GM12878 (cell line): Measurements from ENCODE around the gene ERFL. TPM values are rescaled to one million over a fixed set of nuclear protein-coding genes. Genes with fewer than 3 reads are reported as not detected.

ENCODE experiments used
- ATF3 ChIP-seq: IDR thresholded peaks from 2 replicates; pipeline ENCODE4 v1.6.1; 2011; ENCODE audit warnings: low read depth, mild to moderate bottlenecking, low read length, moderate library complexity, borderline replicate concordance; ENCODE audit errors: extremely low read depth
- ATF7 ChIP-seq: fragments of 450-650 bp; IDR thresholded peaks from 2 replicates; pipeline ENCODE4 v1.6.1; 2016; ENCODE audit warnings: low read depth, mild to moderate bottlenecking
- CBFB ChIP-seq: IDR thresholded peaks from 2 replicates; pipeline ENCODE4 v1.6.1; 2016; ENCODE audit warnings: antibody characterized with exemption, low read depth
- CHD4 ChIP-seq: fragments of 200-600 bp; sonication (generic); IDR thresholded peaks from 2 replicates; pipeline ENCODE4 v1.6.1; 2016; ENCODE audit warnings: mild to moderate bottlenecking
- EGR1 ChIP-seq, 2 experiments: IDR thresholded peaks; 1 replicate in 1 of 2; 2 replicates in 1 of 2; pipeline ENCODE4 v1.6.1; 2011 to 2012; ENCODE audit warnings: low read depth in 2 of 2, low read length in 2 of 2, borderline replicate concordance in 1 of 2, mild to moderate bottlenecking in 1 of 2, moderate library complexity in 1 of 2
- ELK1 ChIP-seq: IDR thresholded peaks from 2 replicates; pipeline ENCODE4 v1.6.1; 2012; ENCODE audit warnings: low read depth, low read length, improper control_type of control experiment
- EP300 ChIP-seq, 2 experiments: fragments of 150-350 bp in 1 of 2; IDR thresholded peaks; 2 replicates each; pipeline ENCODE4 v1.6.1; 2011 to 2012; ENCODE audit warnings: low read depth in 2 of 2, low read length in 2 of 2, borderline replicate concordance in 1 of 2, improper control_type of control experiment in 1 of 2, inconsistent platforms in 1 of 2; ENCODE audit not compliant: control insufficient read depth in 1 of 2
- ETV6 ChIP-seq, 2 experiments: fragments of 450-650 bp in 1 of 2; IDR thresholded peaks in 1 of 2; conservative IDR thresholded peaks in 1 of 2; 2 replicates each; pipeline ENCODE4 v1.6.1; 2014; ENCODE audit warnings: antibody characterized with exemption in 1 of 2, borderline replicate concordance in 1 of 2, low read depth in 1 of 2, mild to moderate bottlenecking in 1 of 2, moderate library complexity in 1 of 2
- EZH2 ChIP-seq: IDR thresholded peaks from 2 replicates; pipeline ENCODE4 v1.6.1; 2012; ENCODE audit warnings: low read depth, mild to moderate bottlenecking, control low read depth, inconsistent platforms, low read length, borderline replicate concordance; ENCODE audit not compliant: control insufficient read depth
- FOXK2 ChIP-seq: fragments of 450-650 bp; IDR thresholded peaks from 2 replicates; pipeline ENCODE4 v1.6.1; 2017; ENCODE audit warnings: mild to moderate bottlenecking, moderate library complexity
- HCFC1 ChIP-seq: fragments of 150-350 bp; IDR thresholded peaks from 2 replicates; pipeline ENCODE4 v1.6.1; 2014; ENCODE audit warnings: low read length
- IKZF1 ChIP-seq: fragments of 450-650 bp; conservative IDR thresholded peaks from 2 replicates; pipeline ENCODE4 v1.6.1; 2017; ENCODE audit warnings: antibody characterized with exemption, mild to moderate bottlenecking
- IKZF2 ChIP-seq, 2 experiments: fragments of 450-650 bp; IDR thresholded peaks; 2 replicates each; pipeline ENCODE4 v1.6.1; 2017; ENCODE audit warnings: mild to moderate bottlenecking in 2 of 2, moderate library complexity in 2 of 2
- NKRF ChIP-seq: fragments of 450-650 bp; conservative IDR thresholded peaks from 2 replicates; pipeline ENCODE4 v1.6.1; 2017; ENCODE audit warnings: mild to moderate bottlenecking, moderate library complexity
- POLR2AphosphoS2 ChIP-seq: IDR thresholded peaks from 2 replicates; pipeline ENCODE4 v1.6.1; 2011; ENCODE audit warnings: low read depth, mild to moderate bottlenecking, low read length, improper control_type of control experiment, moderate library complexity
- POLR2AphosphoS5 ChIP-seq: IDR thresholded peaks from 2 replicates; pipeline ENCODE4 v1.6.1; 2011; ENCODE audit warnings: mild to moderate bottlenecking, low read length, inconsistent platforms
- POU2F2 ChIP-seq: IDR thresholded peaks from 3 replicates; pipeline ENCODE4 v1.6.1; 2011; ENCODE audit warnings: low read depth, mild to moderate bottlenecking, low read length, borderline replicate concordance
- RAD21 ChIP-seq: IDR thresholded peaks from 2 replicates; pipeline ENCODE4 v1.6.1; 2011; ENCODE audit warnings: mild to moderate bottlenecking, low read depth, low read length, moderate library complexity; ENCODE audit not compliant: insufficient read depth
- RBBP5 ChIP-seq: fragments of 200-600 bp; sonication (generic); conservative IDR thresholded peaks from 2 replicates; pipeline ENCODE4 v1.6.1; 2016
- polyA plus RNA-seq, 11 experiments: library from polyadenylated mRNA; depleted of rRNA in 4 of 11; unstranded in 6 of 11; stranded (reverse) in 5 of 11; fragments of >200 nt; fragmentation: Nextera tagmentation in 4 of 11; fragmentation: Illumina TruSeq in 1 of 11; extraction: Ambion mirVana in 4 of 11; extraction: Trizol in 1 of 11; gene quantifications; 1 replicate in 1 of 11; 2 replicates in 10 of 11; pipeline versions ENCODE4 v1.2.1 to v1.2.3, GENCODE V29; 2011 to 2016; ENCODE audit warnings: inconsistent platforms in 2 of 11, missing spikeins in 2 of 11, low read depth in 1 of 11
- total RNA-seq, 4 experiments: library from RNA; depleted of rRNA in 3 of 4; stranded (reverse); fragments of >200 nt in 3 of 4; fragmentation: Illumina TruSeq in 1 of 4; extraction: Trizol in 1 of 4; gene quantifications; 2 replicates each; pipeline versions ENCODE4 v1.2.1 to v1.2.3, GENCODE V29; 2013 to 2021
- TF ChIP-seq, protein P1 (sequence below): fragments of 450-650 bp; IDR thresholded peaks from 2 replicates; pipeline ENCODE4 v1.6.1; 2018; ENCODE audit warnings: borderline replicate concordance, mild to moderate bottlenecking; ENCODE audit not compliant: partially characterized antibody

ERFL gene
- total and polyA plus RNA-seq, 10 of the 15 experiments (the other 5 are each of a cell fraction or from before 2014, with no cell fraction given): 0.04 to 0.10 (median 0.05) TPM; not detected in 7

DNA sequence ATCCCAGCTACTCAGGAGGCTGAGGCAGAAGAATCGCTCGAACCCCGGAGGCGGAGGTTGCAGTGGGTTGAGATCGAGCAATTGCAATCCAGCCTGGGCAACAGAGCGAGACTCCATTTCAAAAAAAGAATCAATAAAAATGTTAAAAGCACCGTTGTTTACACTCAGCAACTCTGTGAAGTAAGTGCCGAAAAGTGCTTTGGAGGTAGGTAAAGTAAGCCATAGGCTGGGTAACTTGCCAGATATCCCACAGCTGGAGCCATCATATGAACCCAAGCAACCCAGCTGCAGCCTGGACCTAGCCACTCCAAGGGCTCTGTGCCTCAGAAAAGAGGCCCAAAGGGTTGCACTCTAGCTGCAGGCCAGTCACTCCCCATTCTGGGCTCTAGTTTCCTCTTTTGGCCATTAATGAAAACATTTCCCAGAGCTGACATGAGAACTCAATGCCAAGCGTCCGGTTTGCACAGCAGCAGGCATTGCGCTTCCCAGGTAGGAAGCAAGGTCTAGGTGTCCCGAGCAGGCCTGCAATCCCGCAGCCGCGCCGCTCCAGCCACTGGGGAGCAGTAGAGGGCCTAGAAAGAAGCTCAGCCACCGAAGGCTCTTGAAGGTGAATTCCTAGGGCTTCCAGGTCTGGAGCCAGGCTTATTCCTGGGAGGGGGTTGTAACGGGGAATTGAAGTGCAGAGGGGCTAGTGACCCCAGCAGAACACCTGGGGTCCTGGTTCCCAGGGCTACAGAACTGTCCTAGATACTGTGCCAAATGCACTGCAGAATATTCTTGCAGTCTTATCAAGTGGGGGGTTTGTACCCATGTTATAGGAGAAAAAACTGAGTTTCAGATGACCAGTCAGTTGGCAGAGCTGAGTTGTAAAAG, 55.2 kb downstream of the ERFL start (continued):
- TF ChIP-seq NKRF (no peak), POLR2AphosphoS5 (peak; percentile 64), CBFB (0 out of 2 replicates have a peak, but pooled peaks have one; percentile 12), RBBP5 (no peak), POU2F2 (peak; percentile 78; the same call in 2 of the 3 replicates), ATF3 (no peak), POLR2AphosphoS2 (peak; percentile 53; the same call in 1 of the 2 replicates), EP300 (IDR thresholded peaks at IDR 0.05; ENCODE audit: borderline replicate concordance in 1 of 2, control insufficient read depth in 1 of 2, low read depth in 2 of 2, low read length in 2 of 2) (no peak), IKZF2 (IDR thresholded peaks at IDR 0.05) (peak; percentile 75 to 83), EZH2 (no peak), RAD21 (peak; percentile 87), FOXK2 (no peak), ATF7 (no peak), IKZF1 (peak; percentile 86), HCFC1 (no peak), CHD4 (no peak), ETV6 (conservative IDR thresholded peaks at IDR 0.05 in 1 of 2, IDR thresholded peaks at IDR 0.05 in 1 of 2; ENCODE audit: borderline replicate concordance in 1 of 2, low read depth in 1 of 2) (0 out of 4 replicates have a peak, but pooled peaks of 1 of the 2 experiments have one; percentile 10), ELK1 (no peak), EGR1 (IDR thresholded peaks at IDR 0.05; ENCODE audit: borderline replicate concordance in 1 of 2, low read depth in 2 of 2, low read length in 2 of 2) (no peak)
- TF ChIP-seq, protein P1, sequence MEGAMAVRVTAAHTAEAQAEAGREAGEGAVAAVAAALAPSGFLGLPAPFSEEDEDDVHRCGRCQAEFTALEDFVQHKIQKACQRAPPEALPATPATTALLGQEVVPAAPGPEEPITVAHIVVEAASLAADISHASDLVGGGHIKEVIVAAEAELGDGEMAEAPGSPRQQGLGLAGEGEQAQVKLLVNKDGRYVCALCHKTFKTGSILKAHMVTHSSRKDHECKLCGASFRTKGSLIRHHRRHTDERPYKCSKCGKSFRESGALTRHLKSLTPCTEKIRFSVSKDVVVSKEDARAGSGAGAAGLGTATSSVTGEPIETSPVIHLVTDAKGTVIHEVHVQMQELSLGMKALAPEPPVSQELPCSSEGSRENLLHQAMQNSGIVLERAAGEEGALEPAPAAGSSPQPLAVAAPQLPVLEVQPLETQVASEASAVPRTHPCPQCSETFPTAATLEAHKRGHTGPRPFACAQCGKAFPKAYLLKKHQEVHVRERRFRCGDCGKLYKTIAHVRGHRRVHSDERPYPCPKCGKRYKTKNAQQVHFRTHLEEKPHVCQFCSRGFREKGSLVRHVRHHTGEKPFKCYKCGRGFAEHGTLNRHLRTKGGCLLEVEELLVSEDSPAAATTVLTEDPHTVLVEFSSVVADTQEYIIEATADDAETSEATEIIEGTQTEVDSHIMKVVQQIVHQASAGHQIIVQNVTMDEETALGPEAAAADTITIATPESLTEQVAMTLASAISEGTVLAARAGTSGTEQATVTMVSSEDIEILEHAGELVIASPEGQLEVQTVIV: no peak
